ENCODE measurements around the gene PIK3CB.

Gene PIK3CB

GRCh38 chr3:138767498-138768104 is 67.1 kb downstream of the PIK3CB start:
- peaks cover 18 to 24% of the 10 kb centered on the region in 2 donors for H3K9me3 ChIP-seq (replicated peaks in 1 of 2; ENCODE audit: control insufficient read depth in 2 of 2, insufficient read depth in 1 of 2, low read depth in 1 of 2, low read length in 2 of 2)
- WGBS, 2 donors (ENCODE audit: extremely low coverage in 2 of 2, insufficient read length in 2 of 2, insufficient replicate concordance in 1 of 2): no CpG with 5 or more reads among the region's 11 CpGs
- H3K18ac ChIP-seq (ENCODE audit: low read length): no peak overlapping the region
- H2AK5ac ChIP-seq (ENCODE audit: low read depth, low read length): no peak overlapping the region
- H3K4ac ChIP-seq (ENCODE audit: low read length): no peak overlapping the region
- H3K27ac ChIP-seq (replicated peaks; ENCODE audit: low read length): no peak overlapping the region
- no peak overlapping the region for H2BK12ac ChIP-seq (ENCODE audit: low read length)
- H3K4me2 ChIP-seq (ENCODE audit: insufficient read depth, low read length, poor library complexity, severe bottlenecking): no peak overlapping the region
- no peak overlapping the region for H3K4me3 ChIP-seq (ENCODE audit: low read length in 2 of 2)
- DNase-seq (ENCODE audit: low spot score): no peak
- no peak overlapping the region for H2BK15ac ChIP-seq (ENCODE audit: low read length)
- no peak overlapping the region for H4K91ac ChIP-seq (ENCODE audit: low read depth, low read length, poor library complexity)
- no peaks in the 10 kb centered on the region for H3K27me3 ChIP-seq (ENCODE audit: control insufficient read depth in 3 of 3, insufficient read depth in 3 of 3, low read depth in 1 of 3, low read length in 3 of 3)
- H3K14ac ChIP-seq (ENCODE audit: low read length): no peak overlapping the region
- no peak overlapping the region for H2AFZ ChIP-seq (ENCODE audit: low read length)
- H3K36me3 ChIP-seq (replicated peaks in 1 of 2; ENCODE audit: control insufficient read depth in 2 of 2, insufficient read depth in 2 of 2, low read length in 2 of 2): peaks cover 8% of the 10 kb centered on the region in 2 donors
- no peak overlapping the region for H3K9ac ChIP-seq (ENCODE audit: low read depth, low read length, poor library complexity)
- H3K79me1 ChIP-seq (ENCODE audit: low read depth, low read length): peaks cover 4% of the 10 kb centered on the region
- no peak overlapping the region for H3K23ac ChIP-seq (ENCODE audit: low read depth, low read length, poor library complexity)
- H4K8ac ChIP-seq (ENCODE audit: low read depth, low read length): no peak overlapping the region
- H3K4me1 ChIP-seq (ENCODE audit: control insufficient read depth in 2 of 2, insufficient read depth in 1 of 2, low read depth in 1 of 2, low read length in 2 of 2): no peaks in the 10 kb centered on the region
- H2BK5ac ChIP-seq (ENCODE audit: low read length): no peak overlapping the region
- no peak overlapping the region for H2BK120ac ChIP-seq (ENCODE audit: low read depth, low read length)

GRCh38 chr3:138761002-138761401 is 73.7 kb downstream of the PIK3CB start:
- Histone ChIP-seq H3K79me1 (ENCODE audit: low read depth, low read length) (no peaks in the 10 kb centered on the region), H3K4ac (ENCODE audit: low read length) (no peak overlapping the region), H3K27me3 (ENCODE audit: control insufficient read depth in 3 of 3, insufficient read depth in 3 of 3, low read depth in 1 of 3, low read length in 3 of 3) (no peaks in the 10 kb centered on the region), H2BK5ac (ENCODE audit: low read length) (no peak overlapping the region), H3K18ac (ENCODE audit: low read length) (no peak overlapping the region), H4K8ac (ENCODE audit: low read depth, low read length) (no peak overlapping the region), H4K91ac (ENCODE audit: low read depth, low read length, poor library complexity) (no peak overlapping the region), H3K27ac (replicated peaks; ENCODE audit: low read length) (no peak overlapping the region), H3K4me3 (ENCODE audit: low read length in 2 of 2) (no peak overlapping the region), H3K9ac (ENCODE audit: low read depth, low read length, poor library complexity) (no peak overlapping the region), H3K36me3 (replicated peaks in 1 of 2; ENCODE audit: control insufficient read depth in 2 of 2, insufficient read depth in 2 of 2, low read length in 2 of 2) (peaks cover 0 to 5% of the 10 kb centered on the region in 2 donors), H2AFZ (ENCODE audit: low read length) (no peak overlapping the region), H2BK12ac (ENCODE audit: low read length) (no peak overlapping the region), H3K4me2 (ENCODE audit: insufficient read depth, low read length, poor library complexity, severe bottlenecking) (no peak overlapping the region), H2BK15ac (ENCODE audit: low read length) (no peak overlapping the region), H2AK5ac (ENCODE audit: low read depth, low read length) (no peak overlapping the region), H2BK120ac (ENCODE audit: low read depth, low read length) (no peak overlapping the region), H3K14ac (ENCODE audit: low read length) (no peak overlapping the region), H3K9me3 (replicated peaks in 1 of 2; ENCODE audit: control insufficient read depth in 2 of 2, insufficient read depth in 1 of 2, low read depth in 1 of 2, low read length in 2 of 2) (no peaks in the 10 kb centered on the region), H3K4me1 (ENCODE audit: control insufficient read depth in 2 of 2, insufficient read depth in 1 of 2, low read depth in 1 of 2, low read length in 2 of 2) (no peaks in the 10 kb centered on the region), H3K23ac (ENCODE audit: low read depth, low read length, poor library complexity) (no peak overlapping the region)
- WGBS, 2 donors (ENCODE audit: extremely low coverage in 2 of 2, insufficient read length in 2 of 2, insufficient replicate concordance in 1 of 2): no CpG with 5 or more reads among the region's 2 CpGs
- no peak for DNase-seq (ENCODE audit: low spot score)

- Histone ChIP-seq H4K8ac (ENCODE audit: low read depth, low read length) (no peak overlapping the region), H3K36me3 (replicated peaks in 1 of 2; ENCODE audit: control insufficient read depth in 2 of 2, insufficient read depth in 2 of 2, low read length in 2 of 2) (peaks cover 0 to 12% of the 10 kb centered on the region in 2 donors), H3K27ac (replicated peaks; ENCODE audit: low read length) (no peak overlapping the region), H3K23ac (ENCODE audit: low read depth, low read length, poor library complexity) (no peak overlapping the region), H2BK5ac (ENCODE audit: low read length) (no peak overlapping the region), H2BK120ac (ENCODE audit: low read depth, low read length) (no peak overlapping the region), H3K4me2 (ENCODE audit: insufficient read depth, low read length, poor library complexity, severe bottlenecking) (no peak overlapping the region), H2BK12ac (ENCODE audit: low read length) (no peak overlapping the region), H3K4ac (ENCODE audit: low read length) (no peak overlapping the region), H3K18ac (ENCODE audit: low read length) (no peak overlapping the region), H2AK5ac (ENCODE audit: low read depth, low read length) (no peak overlapping the region), H3K14ac (ENCODE audit: low read length) (no peak overlapping the region), H3K27me3 (ENCODE audit: control insufficient read depth in 3 of 3, insufficient read depth in 3 of 3, low read depth in 1 of 3, low read length in 3 of 3) (no peaks in the 10 kb centered on the region), H4K91ac (ENCODE audit: low read depth, low read length, poor library complexity) (no peak overlapping the region), H2AFZ (ENCODE audit: low read length) (no peak overlapping the region), H3K79me1 (ENCODE audit: low read depth, low read length) (no peaks in the 10 kb centered on the region), H3K9me3 (replicated peaks in 1 of 2; ENCODE audit: control insufficient read depth in 2 of 2, insufficient read depth in 1 of 2, low read depth in 1 of 2, low read length in 2 of 2) (peaks cover 2 to 9% of the 10 kb centered on the region in 2 donors), H2BK15ac (ENCODE audit: low read length) (no peak overlapping the region), H3K9ac (ENCODE audit: low read depth, low read length, poor library complexity) (no peak overlapping the region), H3K4me3 (ENCODE audit: low read length in 2 of 2) (no peak overlapping the region), H3K4me1 (ENCODE audit: control insufficient read depth in 2 of 2, insufficient read depth in 1 of 2, low read depth in 1 of 2, low read length in 2 of 2) (no peaks in the 10 kb centered on the region)
- no peak for DNase-seq (ENCODE audit: low spot score)
- no CpG with 5 or more reads among the region's 2 CpGs for WGBS, 2 donors (ENCODE audit: extremely low coverage in 2 of 2, insufficient read length in 2 of 2, insufficient replicate concordance in 1 of 2)
These were observed 86.5 kb downstream of the PIK3CB start for GRCh38 chr3:138748190-138748589.

- H3K14ac ChIP-seq (ENCODE audit: low read length): no peak overlapping the region
- no peak overlapping the region for H2BK15ac ChIP-seq (ENCODE audit: low read length)
- WGBS, 2 donors (ENCODE audit: extremely low coverage in 2 of 2, insufficient read length in 2 of 2, insufficient replicate concordance in 1 of 2): no CpG with 5 or more reads among the region's 1 CpG
- no peak overlapping the region for H3K23ac ChIP-seq (ENCODE audit: low read depth, low read length, poor library complexity)
- no peak overlapping the region for H2BK12ac ChIP-seq (ENCODE audit: low read length)
- H2BK120ac ChIP-seq (ENCODE audit: low read depth, low read length): no peak overlapping the region
- peaks cover 0 to 13% of the 10 kb centered on the region in 2 donors for H3K36me3 ChIP-seq (replicated peaks in 1 of 2; ENCODE audit: control insufficient read depth in 2 of 2, insufficient read depth in 2 of 2, low read length in 2 of 2)
- H3K79me1 ChIP-seq (ENCODE audit: low read depth, low read length): no peaks in the 10 kb centered on the region
- no peak overlapping the region for H4K91ac ChIP-seq (ENCODE audit: low read depth, low read length, poor library complexity)
- H2AFZ ChIP-seq (ENCODE audit: low read length): no peak overlapping the region
- H3K9ac ChIP-seq (ENCODE audit: low read depth, low read length, poor library complexity): no peak overlapping the region
- no peak overlapping the region for H3K4ac ChIP-seq (ENCODE audit: low read length)
- H3K4me2 ChIP-seq (ENCODE audit: insufficient read depth, low read length, poor library complexity, severe bottlenecking): no peak overlapping the region
- no peaks in the 10 kb centered on the region for H3K4me1 ChIP-seq (ENCODE audit: control insufficient read depth in 2 of 2, insufficient read depth in 1 of 2, low read depth in 1 of 2, low read length in 2 of 2)
- DNase-seq (ENCODE audit: low spot score): no peak
- H3K27ac ChIP-seq (replicated peaks; ENCODE audit: low read length): no peak overlapping the region
- no peak overlapping the region for H2AK5ac ChIP-seq (ENCODE audit: low read depth, low read length)
- peaks cover 2 to 9% of the 10 kb centered on the region in 2 donors for H3K9me3 ChIP-seq (replicated peaks in 1 of 2; ENCODE audit: control insufficient read depth in 2 of 2, insufficient read depth in 1 of 2, low read depth in 1 of 2, low read length in 2 of 2)
- H3K27me3 ChIP-seq (ENCODE audit: control insufficient read depth in 3 of 3, insufficient read depth in 3 of 3, low read depth in 1 of 3, low read length in 3 of 3): no peaks in the 10 kb centered on the region
- no peak overlapping the region for H4K8ac ChIP-seq (ENCODE audit: low read depth, low read length)
- H3K4me3 ChIP-seq (ENCODE audit: low read length in 2 of 2): no peak overlapping the region
- H3K18ac ChIP-seq (ENCODE audit: low read length): no peak overlapping the region
- H2BK5ac ChIP-seq (ENCODE audit: low read length): no peak overlapping the region
These were observed 87.5 kb downstream of the PIK3CB start for GRCh38 chr3:138747225-138747624.

All from neuronal stem cell (in vitro differentiated cells).